Muscle of leg (tissue), 11 donors: Measurements from ENCODE around the gene PTMA. TPM values are rescaled to one million over a fixed set of nuclear protein-coding genes. Genes with fewer than 3 reads are reported as not detected.

Experiments
- DNase-seq: peaks from one replicate; pipeline ENCODE4 v3.0.0; 2013
- H3K27ac ChIP-seq: one replicate; pipeline ENCODE4 v1.5.1; 2013; ENCODE audit warnings: mild to moderate bottlenecking, low read length, control low read depth
- H3K27me3 ChIP-seq: one replicate; pipeline ENCODE4 v1.6.1; 2013; ENCODE audit warnings: low read length; ENCODE audit not compliant: control insufficient read depth, insufficient read depth
- H3K36me3 ChIP-seq: one replicate; pipeline ENCODE4 v1.6.1; 2013; ENCODE audit warnings: low read length; ENCODE audit not compliant: control insufficient read depth, insufficient read depth
- H3K4me1 ChIP-seq: one replicate; pipeline ENCODE4 v1.6.1; 2013; ENCODE audit warnings: low read length; ENCODE audit not compliant: control insufficient read depth, insufficient read depth
- H3K4me3 ChIP-seq: one replicate; pipeline ENCODE4 v1.5.1; 2013; ENCODE audit warnings: low read length, control low read depth
- H3K9me3 ChIP-seq: replicated peaks from 2 replicates; pipeline ENCODE4 v1.6.1; 2013; ENCODE audit warnings: low read depth, low read length; ENCODE audit not compliant: control insufficient read depth
- WGBS: methylation state at CpG from one replicate; pipeline ENCODE4 v1.1.5; 2013; ENCODE audit warnings: missing lambda C conversion rate; ENCODE audit not compliant: insufficient coverage; 5-methylcytosine and 5-hydroxymethylcytosine counted together
- polyA plus RNA-seq, 8 donors: library from polyadenylated mRNA; unstranded; fragments of 120-200 nt; gene quantifications; one replicate each; pipeline versions ENCODE4 v1.2.1 to v1.2.3, GENCODE V29; 2013; ENCODE audit warnings: inconsistent platforms in 1 of 8, low replicate concordance in 1 of 8; ENCODE audit not compliant: insufficient read length in 8 of 8, insufficient read depth in 1 of 8
- total RNA-seq: library from RNA; stranded (reverse); fragments of 120-200 nt; gene quantifications from one replicate; pipeline ENCODE4 v1.2.4, GENCODE V29; 2013

PTMA gene
- total and polyA plus RNA-seq, 9 donors = 598 to 939 (median 718) TPM

DNA sequence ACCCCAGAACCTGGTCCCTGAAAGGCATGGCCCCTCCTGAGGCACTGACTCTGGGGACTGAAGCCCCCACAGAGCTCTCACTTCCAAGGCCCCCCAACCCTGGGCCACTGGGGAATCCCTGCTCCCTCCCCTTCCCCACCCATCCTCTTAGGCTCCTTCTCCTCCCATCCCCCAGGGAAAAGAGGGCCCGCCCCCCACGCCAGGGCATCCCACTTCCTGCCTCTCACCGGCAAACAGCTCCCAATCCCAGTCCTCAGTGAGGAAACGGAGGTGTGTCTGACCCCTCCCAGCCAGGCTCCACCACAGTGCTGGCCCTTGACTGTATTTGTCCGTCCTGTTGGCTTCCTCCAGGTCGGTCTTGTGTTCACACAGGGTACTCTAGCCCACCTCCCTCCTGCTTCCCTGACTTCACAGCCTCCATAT is 35.0 kb upstream of the PTMA start:
- Histone ChIP-seq H3K4me3 (no peak overlapping the region), H3K4me1 (peaks cover 45% of the 10 kb centered on the region), H3K27ac (peak overlapping the region; percentile 74), H3K9me3 (no peaks in the 10 kb centered on the region), H3K27me3 (no peaks in the 10 kb centered on the region), H3K36me3 (no peaks in the 10 kb centered on the region)
- no CpG with 5 or more reads among the region's 6 CpGs for WGBS
- DNase-seq = peak; percentile 60

- Histone ChIP-seq H3K36me3 (no peaks in the 10 kb centered on the region), H3K27me3 (no peaks in the 10 kb centered on the region), H3K4me1 (peaks cover 45% of the 10 kb centered on the region), H3K27ac (peak overlapping the region; percentile 74), H3K4me3 (no peak overlapping the region), H3K9me3 (no peaks in the 10 kb centered on the region)
- WGBS = 34% methylated on average over 12 of the region's 20 CpGs
- DNase-seq = peak; percentile 74
Measured at GRCh38 chr2:231674587-231675338, 33.6 kb upstream of the PTMA start.

- DNase-seq = no peak
- H3K4me1 ChIP-seq = peaks cover 47% of the 10 kb centered on the region
- 82% methylated on average over 2 of the region's 6 CpGs for WGBS
Measured at GRCh38 chr2:231676243-231676642, 32.1 kb upstream of the PTMA start.

DNA sequence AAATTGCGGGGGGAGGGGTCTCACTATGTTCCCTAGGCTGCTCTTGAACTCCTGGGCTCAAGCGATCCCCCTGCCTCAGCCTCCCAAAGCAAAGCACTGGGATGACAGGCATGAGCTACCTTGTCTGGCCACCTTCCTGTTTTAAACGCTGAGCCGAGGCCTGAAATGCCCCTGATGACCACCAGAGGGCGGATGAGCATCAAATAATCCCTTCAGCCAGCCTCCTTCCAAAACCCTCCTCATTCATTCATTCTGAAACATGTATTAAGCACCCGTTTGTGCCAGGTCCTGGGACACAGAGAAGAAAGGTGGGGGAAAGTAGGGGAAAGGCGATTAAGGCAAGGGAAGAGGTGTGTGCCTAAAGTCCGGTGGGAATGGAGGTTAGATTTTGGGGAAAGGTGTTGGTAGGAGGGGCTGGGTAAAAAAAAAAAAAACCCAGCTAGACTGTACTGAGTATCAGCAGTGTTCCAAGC is 30.7 kb upstream of the PTMA start:
- Histone ChIP-seq H3K27me3 (no peaks in the 10 kb centered on the region), H3K4me1 (peaks cover 47% of the 10 kb centered on the region), H3K36me3 (no peaks in the 10 kb centered on the region), H3K27ac (no peak overlapping the region), H3K9me3 (peaks cover 3% of the 10 kb centered on the region), H3K4me3 (no peak overlapping the region)
- WGBS = 3% methylated on average over 5 of the region's 8 CpGs
- peak; percentile 92 for DNase-seq

More at GRCh38 chr2:231676243-231676642, 32.1 kb upstream of the PTMA start:
- peaks cover 3% of the 10 kb centered on the region for H3K9me3 ChIP-seq
- no peaks in the 10 kb centered on the region for H3K36me3 ChIP-seq
- H3K4me3 ChIP-seq = no peak overlapping the region
- no peaks in the 10 kb centered on the region for H3K27me3 ChIP-seq
- no peak overlapping the region for H3K27ac ChIP-seq

GRCh38 chr2:231679908-231680284 is 28.4 kb upstream of the PTMA start:
- DNase-seq = no peak
- no peaks in the 10 kb centered on the region for H3K36me3 ChIP-seq
- H3K4me1 ChIP-seq = peaks cover 47% of the 10 kb centered on the region
- 81% methylated on average over 8 of the region's 11 CpGs for WGBS
- H3K27me3 ChIP-seq = no peaks in the 10 kb centered on the region
- H3K27ac ChIP-seq = peak overlapping the region; percentile 95
- H3K4me3 ChIP-seq = no peak overlapping the region
- H3K9me3 ChIP-seq = peaks cover 3% of the 10 kb centered on the region

DNA sequence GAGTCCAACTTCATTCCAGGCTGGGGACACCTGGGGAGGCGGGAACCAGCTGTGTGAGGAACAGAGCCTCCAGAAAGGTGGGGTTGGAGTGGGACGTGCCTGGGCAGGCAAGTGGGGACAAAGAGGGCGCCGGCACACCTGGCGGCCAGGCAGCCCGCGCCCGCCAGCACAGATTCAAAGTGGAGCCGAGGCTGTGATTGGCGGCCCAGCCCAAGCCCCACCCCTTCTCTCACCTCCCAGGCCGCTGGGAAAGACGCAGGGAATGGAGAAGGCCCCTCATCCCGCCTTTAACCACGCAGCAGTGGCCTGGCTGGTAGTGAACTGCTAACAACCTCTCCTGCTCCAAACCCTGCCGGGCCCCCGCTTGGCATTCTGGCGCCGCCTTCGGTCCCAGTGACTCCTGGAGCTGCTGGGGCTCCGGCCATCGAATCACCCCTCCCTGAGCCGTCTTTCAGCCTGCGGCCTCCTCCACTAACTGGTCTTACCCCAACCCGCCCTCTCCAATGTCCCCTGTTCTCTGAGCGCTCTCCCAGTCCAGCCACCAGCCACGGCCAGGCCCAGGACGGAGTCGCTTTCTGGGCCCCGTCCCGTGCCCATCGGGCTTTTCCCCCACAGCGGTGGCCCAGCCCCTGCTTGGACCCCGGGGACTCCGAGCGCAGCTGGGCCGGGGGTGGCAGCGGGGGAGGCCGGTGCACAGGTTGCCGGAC is 27.9 kb upstream of the PTMA start:
- H3K4me1 ChIP-seq = peaks cover 49% of the 10 kb centered on the region
- H3K27me3 ChIP-seq = no peaks in the 10 kb centered on the region
- H3K36me3 ChIP-seq = no peaks in the 10 kb centered on the region
- H3K27ac ChIP-seq = peak overlapping the region; percentile 95
- WGBS = 26% methylated on average over 39 of the region's 39 CpGs
- peak overlapping the region; percentile 48 for H3K4me3 ChIP-seq
- H3K9me3 ChIP-seq = peaks cover 3% of the 10 kb centered on the region
- DNase-seq = no peak

DNA sequence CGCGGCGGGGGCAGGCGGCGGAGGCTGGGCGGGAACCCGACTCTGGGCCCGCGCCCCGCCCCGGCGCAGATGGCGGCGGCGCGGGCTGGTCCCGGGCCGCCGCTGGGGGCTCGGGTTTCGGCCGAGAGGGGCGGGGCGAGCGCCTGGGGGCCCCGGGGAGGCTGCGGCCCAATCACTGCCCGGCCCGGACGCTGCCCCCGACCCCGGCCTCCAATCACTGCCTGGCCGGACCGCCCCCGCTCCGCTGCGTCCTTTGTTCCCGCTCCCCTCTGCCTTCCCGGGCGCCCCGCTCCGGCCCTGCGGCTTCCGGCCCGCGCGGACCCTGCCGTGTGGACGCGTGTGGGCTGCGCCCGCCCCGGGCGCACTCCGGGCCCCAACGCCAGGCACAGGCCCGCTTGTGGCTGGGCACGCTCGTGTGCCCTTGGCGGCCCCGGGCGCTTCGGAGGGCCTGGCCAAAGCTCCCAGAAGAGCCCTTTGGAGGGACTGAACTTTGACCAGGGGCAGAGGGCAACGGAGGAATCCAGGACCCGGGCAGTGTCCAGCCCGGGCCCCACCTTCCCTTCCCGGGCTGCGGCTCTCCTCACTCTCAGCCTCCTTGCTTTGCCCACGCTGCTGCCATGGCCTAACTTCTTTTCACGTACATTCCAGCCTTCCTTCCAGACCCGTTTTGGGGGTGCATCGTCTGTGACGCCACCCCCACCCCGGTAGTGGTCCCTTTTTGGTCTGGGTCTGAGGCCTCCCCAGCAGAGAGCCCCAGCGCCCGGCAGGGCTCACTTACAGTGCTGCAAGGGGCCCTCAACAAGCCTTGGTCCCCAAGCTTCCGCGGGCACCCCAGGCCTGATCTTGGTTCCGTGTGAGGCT is 27.1 kb upstream of the PTMA start:
- Histone ChIP-seq H3K27me3 (no peaks in the 10 kb centered on the region), H3K27ac (peak overlapping the region; percentile 97), H3K4me1 (peaks cover 56% of the 10 kb centered on the region), H3K36me3 (no peaks in the 10 kb centered on the region), H3K4me3 (peak overlapping the region; percentile 68), H3K9me3 (peaks cover 3% of the 10 kb centered on the region)
- peak; percentile 96 for DNase-seq
- WGBS = 3% methylated on average over 79 of the region's 79 CpGs

- peaks cover 70% of the 10 kb centered on the region for H3K4me1 ChIP-seq
Measured at GRCh38 chr2:231682603-231683291, 25.6 kb upstream of the PTMA start.

DNA sequence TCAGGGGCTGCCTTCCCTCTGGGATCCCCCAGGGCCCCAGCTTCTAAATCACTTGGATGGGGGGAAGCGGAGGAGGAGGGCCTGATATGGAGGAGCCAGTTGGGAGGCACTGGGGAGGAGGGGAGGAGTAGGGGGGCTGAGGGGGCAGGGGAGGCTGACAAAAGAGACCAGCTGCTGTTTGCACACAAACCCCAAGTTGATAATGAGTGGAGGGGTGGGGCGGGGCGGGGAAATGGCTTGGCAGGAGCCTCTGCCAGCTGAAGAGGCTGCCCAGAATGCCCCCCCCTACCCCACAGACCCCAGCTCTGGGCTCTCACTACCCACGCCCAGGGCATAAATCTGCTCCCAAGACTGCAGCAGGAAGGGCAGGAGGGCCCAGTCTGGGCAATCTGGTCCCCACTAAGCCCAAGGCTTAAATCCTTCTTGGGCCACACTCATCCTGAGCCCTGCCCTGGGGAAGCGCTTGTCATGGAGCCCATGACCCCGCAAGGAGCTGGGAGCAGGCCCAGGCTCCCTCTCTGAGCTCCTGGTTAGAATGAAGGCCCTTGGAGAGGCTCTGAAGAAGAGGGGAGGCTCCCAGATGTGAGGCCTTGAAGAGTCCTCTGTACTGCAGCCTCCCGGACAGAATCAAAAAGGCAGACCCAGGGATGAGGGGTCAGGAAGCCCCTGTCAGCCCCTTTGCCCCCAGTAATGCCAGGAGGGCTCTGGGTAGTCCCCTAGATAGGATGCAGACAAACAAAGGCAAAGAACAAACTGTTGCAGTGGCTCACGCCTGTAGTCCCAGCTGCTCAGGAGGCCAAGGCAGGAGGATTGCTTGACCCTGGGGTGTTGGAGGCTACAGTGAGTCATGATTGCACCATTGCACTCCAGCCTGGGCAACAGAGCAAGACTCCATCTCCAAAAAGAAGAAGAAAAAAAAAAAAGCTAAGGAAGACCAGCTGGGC is 24.8 kb upstream of the PTMA start:
- H3K36me3 ChIP-seq = no peaks in the 10 kb centered on the region
- H3K27ac ChIP-seq = peak overlapping the region; percentile 97
- H3K4me1 ChIP-seq = peaks cover 75% of the 10 kb centered on the region
- H3K9me3 ChIP-seq = peaks cover 3% of the 10 kb centered on the region
- 78% methylated on average over 3 of the region's 8 CpGs for WGBS
- no peak overlapping the region for H3K4me3 ChIP-seq
- no peaks in the 10 kb centered on the region for H3K27me3 ChIP-seq
- no peak for DNase-seq

More at GRCh38 chr2:231682603-231683291, 25.6 kb upstream of the PTMA start:
- H3K9me3 ChIP-seq = peaks cover 3% of the 10 kb centered on the region
- peak overlapping the region; percentile 97 for H3K27ac ChIP-seq
- DNase-seq = no peak
- no peak overlapping the region for H3K4me3 ChIP-seq
- no peaks in the 10 kb centered on the region for H3K36me3 ChIP-seq
- no peaks in the 10 kb centered on the region for H3K27me3 ChIP-seq
- 71% methylated on average over 11 of the region's 11 CpGs for WGBS
